Hepatocyte (in vitro differentiated cells): ENCODE results near the gene ZSWIM1.

Source experiments
- CTCF ChIP-seq: fragments of 200-600 bp; sonication (generic); IDR thresholded peaks from 2 replicates; pipeline ENCODE4 v1.5.1; 2016; ENCODE audit warnings: antibody characterized with exemption, mild to moderate bottlenecking; ENCODE audit not compliant: poor library complexity
- EZH2 ChIP-seq: fragments of 200-600 bp; sonication (generic); IDR thresholded peaks from 2 replicates; pipeline ENCODE4 v1.6.1; 2016; ENCODE audit warnings: antibody characterized with exemption, mild to moderate bottlenecking, borderline replicate concordance

- TF ChIP-seq CTCF (no peak), EZH2 (no peak)
Measured at GRCh38 chr20:45850238-45850637, 30.8 kb upstream of the ZSWIM1 start.
